HepG2 (cell line): ENCODE results near the gene NCBP3. TPM values are rescaled to one million over a fixed set of nuclear protein-coding genes. Genes with fewer than 3 reads are reported as not detected.
A peak's percentile ranks its signal among the peaks of the same experiment; 100 is the strongest.

Experiments used
- DNMT3B ChIP-seq: conservative IDR thresholded peaks from 2 replicates; pipeline ENCODE4 v1.6.1; 2016; ENCODE audit warnings: missing biosample characterization, control low read depth
- EED ChIP-seq: sonication (generic); formaldehyde crosslinking; IDR thresholded peaks from 2 replicates; pipeline ENCODE4 v1.5.0; 2020; ENCODE audit warnings: mild to moderate bottlenecking, missing genetic modification reagents
- FOSL2 ChIP-seq: sonication (generic); formaldehyde crosslinking; IDR thresholded peaks from 2 replicates; pipeline ENCODE4 v1.4.0; 2020; ENCODE audit warnings: missing genetic modification reagents
- HMG20A ChIP-seq: IDR thresholded peaks from 2 replicates; pipeline ENCODE4 v1.6.1; 2016; ENCODE audit warnings: borderline replicate concordance
- HNRNPK ChIP-seq: fragments of 200-400 bp; formaldehyde crosslinking; IDR thresholded peaks from 2 replicates; pipeline ENCODE4 v1.6.1; 2018; ENCODE audit warnings: low read length, low read depth, moderate library complexity, mild to moderate bottlenecking; ENCODE audit not compliant: poor library complexity, severe bottlenecking
- MEIS2 ChIP-seq: sonication (generic); formaldehyde crosslinking; IDR thresholded peaks from 2 replicates; pipeline ENCODE4 v1.9.0; 2021; ENCODE audit warnings: mild to moderate bottlenecking, missing genetic modification reagents
- NCOR1 ChIP-seq: fragments of 200-600 bp; sonication (generic); IDR thresholded peaks from 2 replicates; pipeline ENCODE4 v1.7.0; 2017; ENCODE audit warnings: antibody characterized with exemption, low read length, borderline replicate concordance
- NR2C2 ChIP-seq: sonication (generic); formaldehyde crosslinking; IDR thresholded peaks from 2 replicates; pipeline ENCODE4 v1.4.0; 2020; ENCODE audit warnings: missing genetic modification reagents, mild to moderate bottlenecking, moderate library complexity, borderline replicate concordance
- NR2F6 ChIP-seq, 2 experiments: IDR thresholded peaks; 2 replicates each; pipeline ENCODE4 v1.6.1; 2016; ENCODE audit warnings: antibody characterized with exemption in 1 of 2, mild to moderate bottlenecking in 1 of 2
- RAD51 ChIP-seq: fragments of 450-650 bp; IDR thresholded peaks from 2 replicates; pipeline ENCODE4 v1.6.1; 2016; ENCODE audit warnings: borderline replicate concordance
- RBM39 ChIP-seq: fragments of 200-400 bp; formaldehyde crosslinking; IDR thresholded peaks from one replicate; pipeline ENCODE4 v1.6.1; 2018; ENCODE audit warnings: antibody characterized with exemption, mild to moderate bottlenecking, low read depth, low read length; ENCODE audit not compliant: poor library complexity, severe bottlenecking
- RXRA ChIP-seq: sonication (generic); formaldehyde crosslinking; IDR thresholded peaks from 2 replicates; pipeline ENCODE4 v1.5.1; 2020; ENCODE audit warnings: missing genetic modification reagents
- SMARCE1 ChIP-seq: fragments of 450-650 bp; IDR thresholded peaks from 2 replicates; pipeline ENCODE4 v1.6.1; 2017; ENCODE audit warnings: borderline replicate concordance
- SP5 ChIP-seq: IDR thresholded peaks from 2 replicates; pipeline ENCODE4 v1.6.1; 2016; ENCODE audit warnings: low read depth, borderline replicate concordance
- U2AF2 ChIP-seq: fragments of 200-400 bp; formaldehyde crosslinking; IDR thresholded peaks from 2 replicates; pipeline ENCODE4 v1.6.1; 2017; ENCODE audit warnings: low read depth, mild to moderate bottlenecking, low read length
- WIZ ChIP-seq: sonication (generic); formaldehyde crosslinking; IDR thresholded peaks from 2 replicates; pipeline ENCODE4 v1.5.1; 2020; ENCODE audit warnings: mild to moderate bottlenecking, missing genetic modification reagents
- ZNF160 ChIP-seq: sonication (generic); formaldehyde crosslinking; IDR thresholded peaks from 2 replicates; pipeline ENCODE4 v1.8.0; 2022; ENCODE audit warnings: mild to moderate bottlenecking, inconsistent platforms, missing genetic modification reagents
- ZNF772 ChIP-seq: sonication (generic); formaldehyde crosslinking; IDR thresholded peaks from 2 replicates; pipeline ENCODE4 v1.5.0; 2020; ENCODE audit warnings: mild to moderate bottlenecking, missing genetic modification reagents
- ZNF777 ChIP-seq: sonication (generic); formaldehyde crosslinking; IDR thresholded peaks from 2 replicates; pipeline ENCODE4 v1.4.0; 2020; ENCODE audit warnings: missing genetic modification reagents
- polyA plus RNA-seq, 8 experiments: library from polyadenylated mRNA; depleted of rRNA in 3 of 8; stranded (reverse) in 7 of 8; unstranded in 1 of 8; fragments of >200 nt; fragmentation: Illumina TruSeq in 4 of 8; extraction: Trizol in 4 of 8; gene quantifications; 2 replicates each; pipeline versions ENCODE4 v1.2.1 to v1.2.3, GENCODE V29; 2011 to 2016; ENCODE audit warnings: low read depth in 4 of 8, missing spikeins in 1 of 8, mixed read lengths in 1 of 8; ENCODE audit not compliant: insufficient read depth in 1 of 8
- total RNA-seq, 5 experiments: library from RNA; depleted of rRNA; stranded (reverse); fragments of >200 nt; fragmentation: Illumina TruSeq; extraction: Trizol; gene quantifications; 2 replicates each; pipeline ENCODE4 v1.2.3, GENCODE V29; 2016; ENCODE audit warnings: low read depth in 1 of 5
- TF ChIP-seq, protein P1 (sequence below): sonication (generic); formaldehyde crosslinking; IDR thresholded peaks from 2 replicates; pipeline ENCODE4 v1.5.0; 2020; ENCODE audit warnings: mild to moderate bottlenecking, missing genetic modification reagents, moderate library complexity
- TF ChIP-seq, protein P2 (sequence below): IDR thresholded peaks from 2 replicates; pipeline ENCODE4 v1.6.1; 2016; ENCODE audit warnings: mild to moderate bottlenecking, missing biosample characterization, missing genetic modification reagents
- TF ChIP-seq, protein P3 (sequence below): sonication (generic); formaldehyde crosslinking; IDR thresholded peaks from 2 replicates; pipeline ENCODE4 v1.4.0; 2020; ENCODE audit warnings: missing genetic modification reagents
- TF ChIP-seq, protein P4 (sequence below): sonication (generic); formaldehyde crosslinking; IDR thresholded peaks from 2 replicates; pipeline ENCODE4 v1.8.1; 2023; ENCODE audit warnings: mild to moderate bottlenecking, missing genetic modification reagents
- TF ChIP-seq, protein P5 (sequence below): sonication (generic); formaldehyde crosslinking; IDR thresholded peaks from 2 replicates; pipeline ENCODE4 v1.4.0; 2020; ENCODE audit warnings: mild to moderate bottlenecking, missing genetic modification reagents

Gene NCBP3
- total and polyA plus RNA-seq, 2 of the 13 experiments (the other 11 are each of a cell fraction or from before 2014, with no cell fraction given) = 19.5 to 24.8 TPM

DNA sequence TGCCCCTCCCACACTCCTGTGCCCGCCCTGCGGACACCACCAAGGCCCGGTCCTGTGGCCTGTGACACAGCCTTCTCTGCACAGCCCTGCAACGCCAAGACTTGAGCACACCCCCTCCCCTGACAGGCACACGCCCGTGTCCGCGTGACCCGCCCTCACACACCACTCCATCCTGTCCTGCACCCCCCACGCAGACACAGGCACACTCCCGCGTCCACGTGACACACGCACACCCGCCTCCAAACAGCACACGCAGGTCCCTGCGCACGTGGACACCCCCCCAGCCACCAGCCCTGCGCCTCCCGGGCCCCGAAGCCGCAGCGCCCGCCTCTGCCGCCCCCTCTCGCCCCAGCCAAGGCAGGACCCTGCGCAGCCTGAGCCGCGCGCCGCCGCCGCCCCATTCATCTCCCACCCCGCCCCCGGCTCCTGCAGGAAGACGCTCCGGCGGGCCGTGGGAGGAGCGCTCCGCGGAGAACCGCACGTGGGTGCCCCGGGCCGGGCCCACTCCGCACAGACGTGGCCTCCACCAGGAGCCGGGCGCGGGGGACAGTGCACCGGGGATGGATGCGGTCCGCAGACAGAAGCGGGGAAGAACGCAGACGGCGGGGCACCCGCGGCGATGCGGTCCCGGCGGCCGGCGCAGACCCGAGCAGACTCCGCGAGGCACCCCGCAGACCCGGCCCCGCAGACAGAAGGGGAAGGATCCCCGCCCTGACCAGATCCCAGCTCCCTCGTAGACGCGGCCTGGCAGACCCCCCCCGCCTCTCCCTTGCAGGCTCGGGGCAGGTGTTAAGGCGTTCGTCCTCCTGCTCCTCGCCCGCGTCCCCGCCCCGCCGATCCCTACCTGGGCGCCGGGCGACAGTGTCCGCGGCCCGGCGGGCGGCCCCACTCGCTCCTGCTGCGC, 46.3 kb upstream of the NCBP3 start (continued):
- TF ChIP-seq, protein P1, sequence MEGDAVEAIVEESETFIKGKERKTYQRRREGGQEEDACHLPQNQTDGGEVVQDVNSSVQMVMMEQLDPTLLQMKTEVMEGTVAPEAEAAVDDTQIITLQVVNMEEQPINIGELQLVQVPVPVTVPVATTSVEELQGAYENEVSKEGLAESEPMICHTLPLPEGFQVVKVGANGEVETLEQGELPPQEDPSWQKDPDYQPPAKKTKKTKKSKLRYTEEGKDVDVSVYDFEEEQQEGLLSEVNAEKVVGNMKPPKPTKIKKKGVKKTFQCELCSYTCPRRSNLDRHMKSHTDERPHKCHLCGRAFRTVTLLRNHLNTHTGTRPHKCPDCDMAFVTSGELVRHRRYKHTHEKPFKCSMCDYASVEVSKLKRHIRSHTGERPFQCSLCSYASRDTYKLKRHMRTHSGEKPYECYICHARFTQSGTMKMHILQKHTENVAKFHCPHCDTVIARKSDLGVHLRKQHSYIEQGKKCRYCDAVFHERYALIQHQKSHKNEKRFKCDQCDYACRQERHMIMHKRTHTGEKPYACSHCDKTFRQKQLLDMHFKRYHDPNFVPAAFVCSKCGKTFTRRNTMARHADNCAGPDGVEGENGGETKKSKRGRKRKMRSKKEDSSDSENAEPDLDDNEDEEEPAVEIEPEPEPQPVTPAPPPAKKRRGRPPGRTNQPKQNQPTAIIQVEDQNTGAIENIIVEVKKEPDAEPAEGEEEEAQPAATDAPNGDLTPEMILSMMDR (CRISPR knock-in tag) = peak; percentile 41; the same call in 1 of the 2 replicates
- TF ChIP-seq ZNF160 (peak; percentile 43; the same call in 1 of the 2 replicates), ZNF772 (CRISPR knock-in tag) (peak; percentile 24; the same call in 1 of the 2 replicates), RBM39 (no peak), NCOR1 (no peak), U2AF2 (no peak), RXRA (CRISPR knock-in tag) (no peak), HMG20A (CRISPR knock-in tag) (no peak), NR2F6 (IDR thresholded peaks at IDR 0.05) (no peak), NR2F6 (CRISPR knock-in tag; IDR thresholded peaks at IDR 0.05) (no peak), HNRNPK (no peak), ZNF777 (CRISPR knock-in tag) (peak; percentile 67), NR2C2 (no peak), SMARCE1 (no peak), DNMT3B (CRISPR knock-in tag) (no peak), FOSL2 (CRISPR knock-in tag) (no peak), RAD51 (no peak), WIZ (CRISPR knock-in tag) (0 out of 2 replicates have a peak, but pooled peaks have one; percentile 36), EED (CRISPR knock-in tag) (no peak), MEIS2 (CRISPR knock-in tag) (no peak), SP5 (no peak)
- TF ChIP-seq, protein P2, sequence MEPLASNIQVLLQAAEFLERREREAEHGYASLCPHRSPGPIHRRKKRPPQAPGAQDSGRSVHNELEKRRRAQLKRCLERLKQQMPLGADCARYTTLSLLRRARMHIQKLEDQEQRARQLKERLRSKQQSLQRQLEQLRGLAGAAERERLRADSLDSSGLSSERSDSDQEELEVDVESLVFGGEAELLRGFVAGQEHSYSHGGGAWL (CRISPR knock-in tag) = 0 out of 2 replicates have a peak, but pooled peaks have one; percentile 26
- TF ChIP-seq, protein P3, sequence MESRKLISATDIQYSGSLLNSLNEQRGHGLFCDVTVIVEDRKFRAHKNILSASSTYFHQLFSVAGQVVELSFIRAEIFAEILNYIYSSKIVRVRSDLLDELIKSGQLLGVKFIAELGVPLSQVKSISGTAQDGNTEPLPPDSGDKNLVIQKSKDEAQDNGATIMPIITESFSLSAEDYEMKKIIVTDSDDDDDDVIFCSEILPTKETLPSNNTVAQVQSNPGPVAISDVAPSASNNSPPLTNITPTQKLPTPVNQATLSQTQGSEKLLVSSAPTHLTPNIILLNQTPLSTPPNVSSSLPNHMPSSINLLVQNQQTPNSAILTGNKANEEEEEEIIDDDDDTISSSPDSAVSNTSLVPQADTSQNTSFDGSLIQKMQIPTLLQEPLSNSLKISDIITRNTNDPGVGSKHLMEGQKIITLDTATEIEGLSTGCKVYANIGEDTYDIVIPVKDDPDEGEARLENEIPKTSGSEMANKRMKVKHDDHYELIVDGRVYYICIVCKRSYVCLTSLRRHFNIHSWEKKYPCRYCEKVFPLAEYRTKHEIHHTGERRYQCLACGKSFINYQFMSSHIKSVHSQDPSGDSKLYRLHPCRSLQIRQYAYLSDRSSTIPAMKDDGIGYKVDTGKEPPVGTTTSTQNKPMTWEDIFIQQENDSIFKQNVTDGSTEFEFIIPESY (CRISPR knock-in tag) = no peak
- TF ChIP-seq, protein P4, sequence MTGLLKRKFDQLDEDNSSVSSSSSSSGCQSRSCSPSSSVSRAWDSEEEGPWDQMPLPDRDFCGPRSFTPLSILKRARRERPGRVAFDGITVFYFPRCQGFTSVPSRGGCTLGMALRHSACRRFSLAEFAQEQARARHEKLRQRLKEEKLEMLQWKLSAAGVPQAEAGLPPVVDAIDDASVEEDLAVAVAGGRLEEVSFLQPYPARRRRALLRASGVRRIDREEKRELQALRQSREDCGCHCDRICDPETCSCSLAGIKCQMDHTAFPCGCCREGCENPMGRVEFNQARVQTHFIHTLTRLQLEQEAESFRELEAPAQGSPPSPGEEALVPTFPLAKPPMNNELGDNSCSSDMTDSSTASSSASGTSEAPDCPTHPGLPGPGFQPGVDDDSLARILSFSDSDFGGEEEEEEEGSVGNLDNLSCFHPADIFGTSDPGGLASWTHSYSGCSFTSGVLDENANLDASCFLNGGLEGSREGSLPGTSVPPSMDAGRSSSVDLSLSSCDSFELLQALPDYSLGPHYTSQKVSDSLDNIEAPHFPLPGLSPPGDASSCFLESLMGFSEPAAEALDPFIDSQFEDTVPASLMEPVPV (CRISPR knock-in tag) = 0 out of 2 replicates have a peak, but pooled peaks have one; percentile 5
- TF ChIP-seq, protein P5, sequence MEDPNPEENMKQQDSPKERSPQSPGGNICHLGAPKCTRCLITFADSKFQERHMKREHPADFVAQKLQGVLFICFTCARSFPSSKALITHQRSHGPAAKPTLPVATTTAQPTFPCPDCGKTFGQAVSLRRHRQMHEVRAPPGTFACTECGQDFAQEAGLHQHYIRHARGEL (CRISPR knock-in tag) = no peak
